ENCODE results near the gene SLC7A11.

- TF ChIP-seq SMC3 (conservative IDR thresholded peaks at IDR 0.05; ENCODE audit: poor library complexity) (no peak), EZH2 (IDR thresholded peaks at IDR 0.05; ENCODE audit: borderline replicate concordance, insufficient read depth, low read length, poor library complexity, severe bottlenecking) (no peak), CTCF (IDR thresholded peaks at IDR 0.05; ENCODE audit: poor library complexity, severe bottlenecking) (no peak), POLR2AphosphoS5 (IDR thresholded peaks at IDR 0.05) (no peak), EP300 (conservative IDR thresholded peaks at IDR 0.05; ENCODE audit: poor library complexity, severe bottlenecking) (no peak)
Observed at GRCh38 chr4:138262469-138262868, 20.3 kb upstream of the SLC7A11 start.
